GM12878 (cell line): ENCODE measurements around the gene GTF2B. TPM values are rescaled to one million over a fixed set of nuclear protein-coding genes. Genes with fewer than 3 reads are reported as not detected.

Experiments
- CBX5 ChIP-seq: sonication (generic); IDR thresholded peaks from 2 replicates; pipeline ENCODE4 v1.6.1; 2016; ENCODE audit warnings: low read depth, moderate library complexity, mild to moderate bottlenecking, inconsistent platforms
- CHD2 ChIP-seq: IDR thresholded peaks from 2 replicates; pipeline ENCODE4 v1.6.1; 2011; ENCODE audit warnings: low read depth, low read length, improper control_type of control experiment, borderline replicate concordance
- CREM ChIP-seq: IDR thresholded peaks from 2 replicates; pipeline ENCODE4 v1.6.1; 2014; ENCODE audit warnings: antibody characterized with exemption, low read depth
- DPF2 ChIP-seq: fragments of 450-650 bp; IDR thresholded peaks from 2 replicates; pipeline ENCODE4 v1.6.1; 2017; ENCODE audit warnings: mild to moderate bottlenecking
- EED ChIP-seq: sonication (generic); IDR thresholded peaks from 2 replicates; pipeline ENCODE4 v1.6.1; 2016; ENCODE audit warnings: antibody characterized with exemption, low read depth
- ETV6 ChIP-seq, 2 experiments: fragments of 450-650 bp in 1 of 2; IDR thresholded peaks in 1 of 2; conservative IDR thresholded peaks in 1 of 2; 2 replicates each; pipeline ENCODE4 v1.6.1; 2014; ENCODE audit warnings: antibody characterized with exemption in 1 of 2, borderline replicate concordance in 1 of 2, low read depth in 1 of 2, mild to moderate bottlenecking in 1 of 2, moderate library complexity in 1 of 2
- HCFC1 ChIP-seq: fragments of 150-350 bp; IDR thresholded peaks from 2 replicates; pipeline ENCODE4 v1.6.1; 2014; ENCODE audit warnings: low read length
- JUNB ChIP-seq: IDR thresholded peaks from 2 replicates; pipeline ENCODE4 v1.6.1; 2016; ENCODE audit warnings: antibody characterized with exemption, mild to moderate bottlenecking
- NFYB ChIP-seq: IDR thresholded peaks from 2 replicates; pipeline ENCODE4 v1.6.1; 2011; ENCODE audit warnings: low read depth, mild to moderate bottlenecking, low read length, improper control_type of control experiment, moderate library complexity; ENCODE audit not compliant: insufficient read depth
- NR2C1 ChIP-seq: fragments of 450-650 bp; IDR thresholded peaks from 2 replicates; pipeline ENCODE4 v1.6.1; 2017; ENCODE audit warnings: antibody characterized with exemption, mild to moderate bottlenecking, moderate library complexity
- NR2C2 ChIP-seq: IDR thresholded peaks from 2 replicates; pipeline ENCODE4 v1.6.1; 2011; ENCODE audit warnings: borderline replicate concordance, low read depth; ENCODE audit not compliant: control insufficient read depth, insufficient read length
- POLR2AphosphoS2 ChIP-seq: IDR thresholded peaks from 2 replicates; pipeline ENCODE4 v1.6.1; 2011; ENCODE audit warnings: low read depth, mild to moderate bottlenecking, low read length, improper control_type of control experiment, moderate library complexity
- STAT1 ChIP-seq: fragments of 450-650 bp; conservative IDR thresholded peaks from 2 replicates; pipeline ENCODE4 v1.6.1; 2014; ENCODE audit warnings: antibody characterized with exemption, mild to moderate bottlenecking
- TARDBP ChIP-seq: IDR thresholded peaks from 2 replicates; pipeline ENCODE4 v1.6.1; 2016; ENCODE audit warnings: borderline replicate concordance
- TCF12 ChIP-seq: IDR thresholded peaks from 2 replicates; pipeline ENCODE4 v1.6.1; 2011; ENCODE audit warnings: low read depth, mild to moderate bottlenecking, low read length
- YBX1 ChIP-seq: fragments of 450-650 bp; IDR thresholded peaks from 2 replicates; pipeline ENCODE4 v1.6.1; 2016; ENCODE audit warnings: antibody characterized with exemption
- ZBTB11 ChIP-seq: fragments of 450-650 bp; formaldehyde crosslinking; IDR thresholded peaks from 2 replicates; pipeline ENCODE4 v1.5.0; 2022; ENCODE audit warnings: mild to moderate bottlenecking, missing genetic modification characterization
- ZNF217 ChIP-seq: fragments of 450-650 bp; IDR thresholded peaks from 2 replicates; pipeline ENCODE4 v1.6.1; 2017; ENCODE audit warnings: antibody characterized with exemption, mild to moderate bottlenecking
- ZNF384 ChIP-seq: IDR thresholded peaks from 2 replicates; pipeline ENCODE4 v1.6.1; 2012; ENCODE audit warnings: low read depth, mild to moderate bottlenecking, low read length, improper control_type of control experiment, borderline replicate concordance
- ZNF622 ChIP-seq: fragments of 450-650 bp; IDR thresholded peaks from 2 replicates; pipeline ENCODE4 v1.6.1; 2017; ENCODE audit warnings: mild to moderate bottlenecking, inconsistent platforms
- ZSCAN29 ChIP-seq: fragments of 450-650 bp; IDR thresholded peaks from 2 replicates; pipeline ENCODE4 v1.6.1; 2017; ENCODE audit warnings: mild to moderate bottlenecking, moderate library complexity
- polyA plus RNA-seq, 11 experiments: library from polyadenylated mRNA; depleted of rRNA in 4 of 11; unstranded in 6 of 11; stranded (reverse) in 5 of 11; fragments of >200 nt; fragmentation: Nextera tagmentation in 4 of 11; fragmentation: Illumina TruSeq in 1 of 11; extraction: Ambion mirVana in 4 of 11; extraction: Trizol in 1 of 11; gene quantifications; 1 replicate in 1 of 11; 2 replicates in 10 of 11; pipeline versions ENCODE4 v1.2.1 to v1.2.3, GENCODE V29; 2011 to 2016; ENCODE audit warnings: inconsistent platforms in 2 of 11, missing spikeins in 2 of 11, low read depth in 1 of 11
- total RNA-seq, 4 experiments: library from RNA; depleted of rRNA in 3 of 4; stranded (reverse); fragments of >200 nt in 3 of 4; fragmentation: Illumina TruSeq in 1 of 4; extraction: Trizol in 1 of 4; gene quantifications; 2 replicates each; pipeline versions ENCODE4 v1.2.1 to v1.2.3, GENCODE V29; 2013 to 2021
- TF ChIP-seq, protein P1 (sequence below): fragments of 450-650 bp; IDR thresholded peaks from 2 replicates; pipeline ENCODE4 v1.6.1; 2017; ENCODE audit warnings: low read depth, mild to moderate bottlenecking, moderate library complexity
- TF ChIP-seq, protein P2 (sequence below): fragments of 450-650 bp; IDR thresholded peaks from 2 replicates; pipeline ENCODE4 v1.6.1; 2018; ENCODE audit warnings: mild to moderate bottlenecking, low read depth, moderate library complexity; ENCODE audit not compliant: partially characterized antibody

Gene GTF2B
- total and polyA plus RNA-seq, 10 of the 15 experiments (the other 5 are each of a cell fraction or from before 2014, with no cell fraction given) = 27.9 to 79.7 (median 59.5) TPM

DNA sequence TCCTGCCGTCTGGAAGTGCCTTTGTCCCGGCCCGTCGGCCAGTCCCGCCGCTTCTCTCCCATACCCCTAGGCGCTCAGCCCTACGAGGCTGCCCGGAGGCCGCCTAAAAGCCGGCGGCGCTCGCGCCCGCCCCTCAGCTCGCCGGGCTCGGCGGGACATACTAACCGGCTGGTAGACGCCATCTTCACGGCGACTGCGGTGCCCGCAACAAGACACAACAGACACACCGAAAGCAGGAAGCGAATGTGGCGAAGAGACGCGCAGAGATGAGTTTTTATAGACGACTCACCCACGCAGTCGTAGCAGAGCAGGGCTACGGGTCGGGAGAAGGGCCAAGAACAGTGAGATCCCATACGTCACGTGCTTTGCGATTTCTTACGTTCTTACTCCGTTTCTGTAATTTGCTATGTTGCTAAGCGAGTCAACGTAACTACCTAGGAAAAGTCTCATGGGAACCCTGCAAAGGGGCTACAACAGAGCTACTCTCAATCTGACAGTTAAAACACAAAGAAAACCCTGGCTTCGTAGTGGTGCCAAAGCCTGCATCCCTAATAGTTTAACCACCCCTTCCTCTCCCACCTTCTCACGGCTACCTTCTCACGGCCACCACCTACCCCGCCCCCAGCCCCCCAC lies at the start of gene GTF2B (continued):
- TF ChIP-seq, protein P1, sequence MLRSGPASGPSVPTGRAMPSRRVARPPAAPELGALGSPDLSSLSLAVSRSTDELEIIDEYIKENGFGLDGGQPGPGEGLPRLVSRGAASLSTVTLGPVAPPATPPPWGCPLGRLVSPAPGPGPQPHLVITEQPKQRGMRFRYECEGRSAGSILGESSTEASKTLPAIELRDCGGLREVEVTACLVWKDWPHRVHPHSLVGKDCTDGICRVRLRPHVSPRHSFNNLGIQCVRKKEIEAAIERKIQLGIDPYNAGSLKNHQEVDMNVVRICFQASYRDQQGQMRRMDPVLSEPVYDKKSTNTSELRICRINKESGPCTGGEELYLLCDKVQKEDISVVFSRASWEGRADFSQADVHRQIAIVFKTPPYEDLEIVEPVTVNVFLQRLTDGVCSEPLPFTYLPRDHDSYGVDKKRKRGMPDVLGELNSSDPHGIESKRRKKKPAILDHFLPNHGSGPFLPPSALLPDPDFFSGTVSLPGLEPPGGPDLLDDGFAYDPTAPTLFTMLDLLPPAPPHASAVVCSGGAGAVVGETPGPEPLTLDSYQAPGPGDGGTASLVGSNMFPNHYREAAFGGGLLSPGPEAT = peak; percentile 91
- TF ChIP-seq, protein P2, sequence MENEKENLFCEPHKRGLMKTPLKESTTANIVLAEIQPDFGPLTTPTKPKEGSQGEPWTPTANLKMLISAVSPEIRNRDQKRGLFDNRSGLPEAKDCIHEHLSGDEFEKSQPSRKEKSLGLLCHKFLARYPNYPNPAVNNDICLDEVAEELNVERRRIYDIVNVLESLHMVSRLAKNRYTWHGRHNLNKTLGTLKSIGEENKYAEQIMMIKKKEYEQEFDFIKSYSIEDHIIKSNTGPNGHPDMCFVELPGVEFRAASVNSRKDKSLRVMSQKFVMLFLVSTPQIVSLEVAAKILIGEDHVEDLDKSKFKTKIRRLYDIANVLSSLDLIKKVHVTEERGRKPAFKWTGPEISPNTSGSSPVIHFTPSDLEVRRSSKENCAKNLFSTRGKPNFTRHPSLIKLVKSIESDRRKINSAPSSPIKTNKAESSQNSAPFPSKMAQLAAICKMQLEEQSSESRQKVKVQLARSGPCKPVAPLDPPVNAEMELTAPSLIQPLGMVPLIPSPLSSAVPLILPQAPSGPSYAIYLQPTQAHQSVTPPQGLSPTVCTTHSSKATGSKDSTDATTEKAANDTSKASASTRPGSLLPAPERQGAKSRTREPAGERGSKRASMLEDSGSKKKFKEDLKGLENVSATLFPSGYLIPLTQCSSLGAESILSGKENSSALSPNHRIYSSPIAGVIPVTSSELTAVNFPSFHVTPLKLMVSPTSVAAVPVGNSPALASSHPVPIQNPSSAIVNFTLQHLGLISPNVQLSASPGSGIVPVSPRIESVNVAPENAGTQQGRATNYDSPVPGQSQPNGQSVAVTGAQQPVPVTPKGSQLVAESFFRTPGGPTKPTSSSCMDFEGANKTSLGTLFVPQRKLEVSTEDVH = no peak
- no peak for TF ChIP-seq NFYB
- peak; percentile 89; the same call in 1 of the 2 replicates for TF ChIP-seq CBX5
- TF ChIP-seq NR2C1 = no peak
- no peak for TF ChIP-seq YBX1
- TF ChIP-seq ZNF622 = no peak
- peak; percentile 49; the same call in 1 of the 2 replicates for TF ChIP-seq TARDBP
- TF ChIP-seq ZSCAN29 = no peak
- TF ChIP-seq CHD2 = peak; percentile 63; the same call in 1 of the 2 replicates
- peak; percentile 73 for TF ChIP-seq HCFC1
- TF ChIP-seq CREM = peak; percentile 99
- peak; percentile 74; the same call in 1 of the 2 replicates for TF ChIP-seq TCF12
- no peak for TF ChIP-seq JUNB
- no peak; a peak in 1 of 4 replicates for TF ChIP-seq ETV6 (conservative IDR thresholded peaks at IDR 0.05 in 1 of 2, IDR thresholded peaks at IDR 0.05 in 1 of 2; ENCODE audit: borderline replicate concordance in 1 of 2, low read depth in 1 of 2)
- 0 out of 2 replicates have a peak, but pooled peaks have one; percentile 16 for TF ChIP-seq ZBTB11 (CRISPR knock-in tag)
- TF ChIP-seq DPF2 = peak; percentile 63; the same call in 1 of the 2 replicates
- TF ChIP-seq NR2C2 = no peak
- TF ChIP-seq EED = no peak
- TF ChIP-seq ZNF384 = no peak
- TF ChIP-seq POLR2AphosphoS2 = peak; percentile 98
- 0 out of 2 replicates have a peak, but pooled peaks have one; percentile 50 for TF ChIP-seq STAT1
- no peak for TF ChIP-seq ZNF217
